IMR-90 (cell line): ENCODE results near the gene GPBAR1. TPM values are rescaled to one million over a fixed set of nuclear protein-coding genes. Genes with fewer than 3 reads are reported as not detected.

Experiments used
- ATAC-seq: fragments of 200-7000 bp; cut with Tn5 transposase; 2 replicates; pipeline ENCODE4 v1.9.1; 2020; ENCODE audit warnings: low read depth, mild to moderate bottlenecking, moderate library complexity
- BruUV-seq: library from RNA; stranded (reverse); fragments of 400-500 nt; replicated peaks from 2 replicates; lab custom pipeline; 2021; lab: Mats Ljungman, UMichigan
- CTCF ChIA-PET: fragments of 300-600 bp; formaldehyde crosslinking; extraction: SDS; loops from one replicate; lab custom pipeline; 2021; ENCODE audit warnings: antibody characterized with exemption; lab: Yijun Ruan, JAX
- POLR2A ChIA-PET: fragments of 300-600 bp; sonication (Branson Sonifier 250); formaldehyde crosslinking; loops from one replicate; lab custom pipeline; 2022; ENCODE audit warnings: antibody characterized with exemption; ENCODE audit not compliant: unreplicated experiment; lab: Charles Lee
- DNase-seq: peaks from one replicate; pipeline ENCODE4 v3.0.0; 2013
- H2AFZ ChIP-seq: replicated peaks from 2 replicates; pipeline ENCODE3; 2013; ENCODE audit warnings: low read length, mild to moderate bottlenecking; ENCODE audit not compliant: poor library complexity
- H2AK5ac ChIP-seq: 2 replicates; pipeline ENCODE4 v1.6.1; 2013; ENCODE audit warnings: low read depth, low read length, inconsistent platforms
- H2AK9ac ChIP-seq: replicated peaks from 2 replicates; pipeline ENCODE3; 2013; ENCODE audit warnings: mild to moderate bottlenecking, low read depth, low read length, moderate library complexity; ENCODE audit not compliant: poor library complexity
- H2BK120ac ChIP-seq: 2 replicates; pipeline ENCODE4 v1.6.1; 2013; ENCODE audit warnings: low read depth, low read length, inconsistent platforms
- H2BK15ac ChIP-seq: 3 replicates; pipeline ENCODE4 v1.6.1; 2013; ENCODE audit warnings: low read depth, low read length, inconsistent platforms
- H2BK20ac ChIP-seq: 2 replicates; pipeline ENCODE4 v1.6.1; 2013; ENCODE audit warnings: low read depth, mild to moderate bottlenecking, inconsistent platforms, low read length, moderate library complexity
- H2BK5ac ChIP-seq: 2 replicates; pipeline ENCODE4 v1.6.1; 2013; ENCODE audit warnings: mild to moderate bottlenecking, low read depth, low read length, inconsistent platforms; ENCODE audit not compliant: poor library complexity, severe bottlenecking
- H3K14ac ChIP-seq: replicated peaks from 2 replicates; pipeline ENCODE4 v1.6.1; 2013; ENCODE audit warnings: low read depth, low read length, inconsistent platforms
- H3K18ac ChIP-seq: 2 replicates; pipeline ENCODE4 v1.6.1; 2013; ENCODE audit warnings: low read depth, low read length, control low read depth
- H3K23ac ChIP-seq: 2 replicates; pipeline ENCODE4 v1.6.1; 2013; ENCODE audit warnings: low read depth, low read length, inconsistent platforms
- H3K27ac ChIP-seq: 2 replicates; pipeline ENCODE4 v1.5.1; 2013; ENCODE audit warnings: mild to moderate bottlenecking, control low read depth, low read length; ENCODE audit not compliant: insufficient read depth
- H3K27me3 ChIP-seq: 2 replicates; pipeline ENCODE4 v1.6.1; 2013; ENCODE audit warnings: low read length; ENCODE audit not compliant: control insufficient read depth, insufficient read depth
- H3K36me3 ChIP-seq: 2 replicates; pipeline ENCODE4 v1.6.1; 2013; ENCODE audit warnings: low read length, mixed read lengths; ENCODE audit not compliant: control insufficient read depth, insufficient read depth
- H3K4ac ChIP-seq: 2 replicates; pipeline ENCODE4 v1.6.1; 2013; ENCODE audit warnings: low read depth, low read length, inconsistent platforms
- H3K4me1 ChIP-seq: 2 replicates; pipeline ENCODE4 v1.6.1; 2013; ENCODE audit warnings: low read length, mixed read lengths; ENCODE audit not compliant: control insufficient read depth, insufficient read depth
- H3K4me2 ChIP-seq: 2 replicates; pipeline ENCODE4 v1.6.1; 2013; ENCODE audit warnings: low read depth, mild to moderate bottlenecking, control low read depth, low read length, moderate library complexity
- H3K4me3 ChIP-seq: 2 replicates; pipeline ENCODE4 v1.5.1; 2013; ENCODE audit warnings: low read depth, mild to moderate bottlenecking, control low read depth, low read length, moderate library complexity; ENCODE audit not compliant: insufficient read depth
- H3K56ac ChIP-seq: 2 replicates; pipeline ENCODE4 v1.6.1; 2013; ENCODE audit warnings: low read length, inconsistent platforms; ENCODE audit not compliant: insufficient read depth; ENCODE audit errors: extremely low read depth
- H3K79me1 ChIP-seq, 2 experiments: 2 replicates each; pipeline ENCODE4 v1.6.1; 2013; ENCODE audit warnings: low read length in 2 of 2, inconsistent platforms in 1 of 2, low read depth in 1 of 2
- H3K9ac ChIP-seq: 2 replicates; pipeline ENCODE4 v1.6.1; 2013; ENCODE audit warnings: low read depth, low read length, control low read depth
- H3K9me1 ChIP-seq: 2 replicates; pipeline ENCODE4 v1.6.1; 2013; ENCODE audit warnings: low read length, inconsistent platforms; ENCODE audit not compliant: insufficient read depth
- H3K9me3 ChIP-seq: 2 replicates; pipeline ENCODE4 v1.6.1; 2013; ENCODE audit warnings: low read length; ENCODE audit not compliant: control insufficient read depth, insufficient read depth
- H4K20me1 ChIP-seq: 2 replicates; pipeline ENCODE4 v1.6.1; 2013; ENCODE audit warnings: low read length, inconsistent platforms; ENCODE audit not compliant: insufficient read depth
- H4K5ac ChIP-seq: 2 replicates; pipeline ENCODE4 v1.6.1; 2013; ENCODE audit warnings: mild to moderate bottlenecking, low read depth, low read length, control low read depth
- H4K8ac ChIP-seq, 2 experiments: 2 replicates each; pipeline ENCODE4 v1.6.1; 2013; ENCODE audit warnings: low read depth in 2 of 2, low read length in 2 of 2, control low read depth in 1 of 2, inconsistent platforms in 1 of 2
- H4K91ac ChIP-seq: 2 replicates; pipeline ENCODE4 v1.6.1; 2013; ENCODE audit warnings: low read depth, low read length, inconsistent platforms; ENCODE audit not compliant: insufficient read depth
- BHLHE40 ChIP-seq: fragments of 150-350 bp; IDR thresholded peaks from 2 replicates; pipeline ENCODE4 v1.6.1; 2016; ENCODE audit warnings: mild to moderate bottlenecking, low read depth, low read length
- CEBPB ChIP-seq: IDR thresholded peaks from 2 replicates; pipeline ENCODE4 v1.6.1; 2012; ENCODE audit warnings: low read depth, low read length, improper control_type of control experiment
- CHD1 ChIP-seq: IDR thresholded peaks from 2 replicates; pipeline ENCODE4 v1.6.1; 2012; ENCODE audit warnings: low read depth, low read length, improper control_type of control experiment
- CTCF ChIP-seq: conservative IDR thresholded peaks from 2 replicates; pipeline ENCODE4 v1.5.1; 2012; ENCODE audit warnings: mild to moderate bottlenecking, low read depth, low read length, improper control_type of control experiment
- ELK1 ChIP-seq: fragments of 150-350 bp; IDR thresholded peaks from 2 replicates; pipeline ENCODE4 v1.6.1; 2016; ENCODE audit warnings: low read depth, mild to moderate bottlenecking, low read length, moderate library complexity, borderline replicate concordance
- FOS ChIP-seq: fragments of 150-350 bp; IDR thresholded peaks from 2 replicates; pipeline ENCODE4 v1.6.1; 2016; ENCODE audit warnings: low read depth, low read length
- MAFK ChIP-seq: IDR thresholded peaks from 2 replicates; pipeline ENCODE4 v1.6.1; 2012; ENCODE audit warnings: low read depth, low read length, improper control_type of control experiment
- MAZ ChIP-seq: IDR thresholded peaks from 2 replicates; pipeline ENCODE4 v1.6.1; 2012; ENCODE audit warnings: low read depth, mild to moderate bottlenecking, low read length, improper control_type of control experiment, moderate library complexity, borderline replicate concordance
- MXI1 ChIP-seq: IDR thresholded peaks from 2 replicates; pipeline ENCODE4 v1.6.1; 2012; ENCODE audit warnings: low read depth, mild to moderate bottlenecking, low read length, moderate library complexity, borderline replicate concordance
- NFE2L2 ChIP-seq: fragments of 150-350 bp; IDR thresholded peaks from 2 replicates; pipeline ENCODE4 v1.6.1; 2016; ENCODE audit warnings: low read depth, mild to moderate bottlenecking, low read length
- POLR2A ChIP-seq: IDR thresholded peaks from 2 replicates; pipeline ENCODE4 v1.6.1; 2012; ENCODE audit warnings: mild to moderate bottlenecking, low read depth, low read length
- RAD21 ChIP-seq: IDR thresholded peaks from 2 replicates; pipeline ENCODE4 v1.6.1; 2012; ENCODE audit warnings: low read length, improper control_type of control experiment
- RFX5 ChIP-seq: IDR thresholded peaks from 2 replicates; pipeline ENCODE4 v1.8.0; 2012; ENCODE audit warnings: low read depth, mild to moderate bottlenecking, low read length, moderate library complexity
- SMC3 ChIP-seq: fragments of 150-350 bp; IDR thresholded peaks from 2 replicates; pipeline ENCODE4 v1.6.1; 2016; ENCODE audit warnings: low read depth, mild to moderate bottlenecking, antibody characterized with exemption, low read length, moderate library complexity
- USF2 ChIP-seq: fragments of 150-350 bp; IDR thresholded peaks from 2 replicates; pipeline ENCODE4 v1.6.1; 2017; ENCODE audit warnings: mild to moderate bottlenecking, antibody characterized with exemption, low read length, low read depth
- WGBS, 2 experiments: methylation state at CpG; one replicate each; pipeline versions ENCODE4 v1.1.5 to v1.1.7; 2013; ENCODE audit warnings: missing lambda C conversion rate in 2 of 2; ENCODE audit not compliant: insufficient read length in 1 of 2; ENCODE audit errors: extremely low coverage in 2 of 2; 5-methylcytosine and 5-hydroxymethylcytosine counted together
- dilution Hi-C: fragments of 300-500 bp; cut with HindIII; formaldehyde crosslinking; loops from one replicate; pipeline ENCODE4 v1.14.3; 2018; ENCODE audit warnings: low sequenced_read_pairs; ENCODE audit not compliant: unreplicated experiment
- in situ Hi-C: fragments of 300-500 bp; cut with MboI; formaldehyde crosslinking; loops from 3 replicates; pipeline ENCODE4 v1.14.3; 2019; ENCODE audit warnings: low sequenced_read_pairs, inconsistent platforms, mixed read lengths
- intact Hi-C: fragments of 100-400 bp; cut with micrococcal nuclease; formaldehyde crosslinking; loops from 2 replicates; pipeline ENCODE4 v1.10.0; 2022
- polyA plus RNA-seq, 3 experiments: library from polyadenylated mRNA; depleted of rRNA; stranded (reverse); fragments of >200 nt; gene quantifications; 2 replicates each; pipeline ENCODE4 v1.2.3, GENCODE V29; 2012; ENCODE audit warnings: low replicate concordance in 1 of 3
- total RNA-seq: library from RNA; depleted of rRNA; stranded (reverse); fragments of >200 nt; gene quantifications from 2 replicates; pipeline ENCODE4 v1.2.3, GENCODE V29; 2012

The GPBAR1 gene
- total and polyA plus RNA-seq, 2 of the 4 experiments (the other 2 are of a cell fraction), result under 0.01 to 0.21 TPM

GRCh38 chr2:218310853-218311540, 50.2 kb downstream of the GPBAR1 start:
- no peaks in the 10 kb centered on the region for H3K36me3 ChIP-seq
- no peak overlapping the region for H3K23ac ChIP-seq
- H4K91ac ChIP-seq, result no peak overlapping the region
- ATAC-seq (no peak), DNase-seq (no peak)
- intact Hi-C loops (no loop called here), in situ Hi-C loops (loop anchor here (5.0 kb wide), 1 partner anchor 41 kb away; no protein-coding TSS in a partner anchor), dilution Hi-C loops (no loop called here)
- no peak overlapping the region for H2AK9ac ChIP-seq
- H2AFZ ChIP-seq, result no peak overlapping the region
- H2BK15ac ChIP-seq, result no peak overlapping the region
- H3K4me1 ChIP-seq, result peaks cover 6% of the 10 kb centered on the region; the same call in 1 of the 2 replicates
- 67% methylated on average over 7 of the region's 11 CpGs; no CpG with 5 or more reads in 1 of the 2 experiments for WGBS, 2 experiments
- no peak overlapping the region for H2BK120ac ChIP-seq
- no peak overlapping the region for H4K8ac ChIP-seq
- BruUV-seq, result no TSS peak
- H3K9me3 ChIP-seq, result no peaks in the 10 kb centered on the region
- H3K14ac ChIP-seq, result no peak overlapping the region
- no peaks in the 10 kb centered on the region for H4K20me1 ChIP-seq
- no peak overlapping the region for H3K4ac ChIP-seq
- H3K4me2 ChIP-seq, result no peak overlapping the region
- H3K27ac ChIP-seq, result no peak overlapping the region
- ChIA-PET CTCF (interaction anchor here (0.7 kb wide), 1 partner anchor 978 kb away, joined by 3 read pairs; no protein-coding TSS in a partner anchor), POLR2A (no interaction called here)
- no peak overlapping the region for H2AK5ac ChIP-seq
- no peak overlapping the region for H3K18ac ChIP-seq
- no peaks in the 10 kb centered on the region for H3K79me1 ChIP-seq
- no peak overlapping the region for H2BK20ac ChIP-seq
- no peak overlapping the region for H3K9ac ChIP-seq
- H3K56ac ChIP-seq, result no peak overlapping the region
- H4K5ac ChIP-seq, result no peak overlapping the region
- no peaks in the 10 kb centered on the region; the same call in 1 of the 2 replicates for H3K27me3 ChIP-seq
- no peak overlapping the region for H3K4me3 ChIP-seq
- no peak overlapping the region for H2BK5ac ChIP-seq
- no peaks in the 10 kb centered on the region for H3K9me1 ChIP-seq
- no peak for TF ChIP-seq SMC3
- no peak for TF ChIP-seq MAFK
- no peak for TF ChIP-seq MXI1
- no peak for TF ChIP-seq POLR2A
- TF ChIP-seq RFX5, result no peak
- no peak for TF ChIP-seq RAD21
- TF ChIP-seq CEBPB, result no peak
- no peak for TF ChIP-seq USF2
- TF ChIP-seq FOS, result no peak
- no peak for TF ChIP-seq NFE2L2
- TF ChIP-seq CHD1, result no peak
- TF ChIP-seq CTCF, result no peak
- no peak for TF ChIP-seq BHLHE40
- no peak for TF ChIP-seq MAZ
- TF ChIP-seq ELK1, result no peak
